HG03196 (cell line): Measurements from ENCODE around the gene DHFR.
"Not testable (repeated sequence)": the region's sequence is repeated elsewhere in the genome, so short reads cannot be mapped to it uniquely, and the experiment has no call there.

Source experiments
- ATAC-seq: cut with Tn5 transposase; IDR thresholded peaks from one replicate; pipeline ENCODE4 v1.9.1; 2021; ENCODE audit not compliant: unreplicated experiment

DHFR gene

GRCh38 chr5:80597500-80597899 lies 57.3 kb downstream of the DHFR start:
- ATAC-seq, result no peak

DNA sequence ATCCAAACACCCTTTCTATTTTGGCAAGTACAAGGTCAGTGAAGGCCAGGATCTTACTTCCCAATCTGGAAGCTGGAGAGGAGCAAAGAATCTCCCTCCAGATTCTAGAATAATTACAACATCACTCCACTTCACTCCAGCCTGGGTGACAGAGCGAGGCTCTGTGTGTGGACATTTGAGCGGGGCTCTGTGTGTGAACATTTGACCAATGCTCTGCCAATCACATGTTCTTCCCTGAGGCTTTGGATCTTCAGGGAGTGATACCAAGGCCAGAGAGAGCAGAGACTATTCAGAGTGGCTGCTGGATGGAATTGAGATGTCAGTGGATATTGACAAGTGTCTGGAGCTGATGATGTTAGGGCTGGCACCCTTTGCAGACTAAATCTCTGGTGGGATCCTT lies 60.0 kb downstream of the DHFR start:
- ATAC-seq, result no peak

DNA sequence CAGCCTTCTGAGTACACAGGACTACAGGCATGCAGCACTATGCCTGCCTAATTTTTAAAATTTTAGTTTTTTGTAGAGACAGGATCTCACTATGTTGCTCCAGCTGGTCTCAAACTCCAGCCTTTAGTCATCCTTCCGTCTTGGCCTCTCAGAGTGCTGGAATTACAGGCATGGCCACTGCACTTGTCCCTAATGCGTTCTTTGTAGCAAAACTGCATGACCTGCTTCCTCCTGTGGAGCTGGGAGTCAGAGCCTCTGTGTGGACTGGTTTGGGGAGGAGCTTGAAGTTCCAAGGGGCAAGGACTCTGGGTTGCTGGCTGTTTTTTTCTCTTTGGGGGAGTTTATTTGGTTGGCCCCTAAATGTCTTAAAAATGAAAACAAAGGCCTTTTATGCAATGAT lies 62.0 kb downstream of the DHFR start:
- no peak for ATAC-seq

GRCh38 chr5:80592105-80592504 lies 62.7 kb downstream of the DHFR start:
- no peak for ATAC-seq

GRCh38 chr5:80591352-80591751 lies 63.4 kb downstream of the DHFR start:
- ATAC-seq, result no peak

DNA sequence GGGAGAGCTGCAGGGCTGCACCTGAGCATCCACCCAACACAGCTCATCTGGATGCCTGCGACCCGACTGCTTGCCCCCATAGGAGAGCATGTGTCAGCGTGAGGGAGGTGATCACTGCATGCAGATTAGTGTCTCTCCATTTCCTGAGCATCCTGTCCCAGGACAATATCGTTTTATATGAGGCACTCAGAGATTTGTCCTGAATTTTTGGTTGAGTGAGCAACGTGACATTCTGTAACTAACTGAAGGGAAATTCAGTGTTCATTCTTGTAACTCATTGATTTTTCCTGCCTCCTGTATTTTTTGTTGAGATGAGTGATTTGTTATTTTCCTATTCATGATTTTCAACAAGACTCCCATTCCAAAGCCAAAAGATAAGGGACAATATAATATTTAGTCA lies 64.0 kb downstream of the DHFR start:
- ATAC-seq, result no peak

DNA sequence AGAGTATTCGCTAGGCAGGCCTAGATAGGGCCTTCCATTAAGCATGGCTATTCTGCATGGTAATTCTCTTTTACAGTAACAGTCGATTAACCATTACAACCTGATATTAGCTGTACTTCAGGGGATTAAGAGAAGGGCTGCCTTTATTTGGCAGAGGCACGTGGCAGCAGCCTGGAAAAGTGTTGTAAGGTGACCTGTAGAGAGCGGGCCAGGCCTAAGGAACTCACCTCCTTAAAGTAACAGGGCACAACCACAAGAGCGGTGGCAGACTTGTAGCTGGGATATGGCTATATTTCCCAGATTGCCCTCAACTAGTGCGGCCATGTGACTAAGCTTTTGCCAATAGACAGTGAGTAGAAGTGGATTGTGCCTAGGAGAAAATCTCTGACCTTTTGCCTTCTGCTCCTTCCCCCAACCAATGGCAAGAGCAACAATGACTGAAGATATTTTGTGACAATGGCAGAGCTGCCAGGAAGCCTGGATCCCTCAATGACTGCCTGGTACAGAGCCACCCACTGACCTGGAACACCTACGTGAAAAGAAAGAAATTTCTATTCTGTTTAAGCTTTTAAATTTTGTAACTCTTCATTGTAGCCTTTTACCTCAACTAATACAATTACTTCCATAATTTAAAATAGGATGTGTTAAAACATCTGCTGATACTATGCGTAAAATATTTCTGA lies 65.8 kb downstream of the DHFR start:
- ATAC-seq, result no peak

DNA sequence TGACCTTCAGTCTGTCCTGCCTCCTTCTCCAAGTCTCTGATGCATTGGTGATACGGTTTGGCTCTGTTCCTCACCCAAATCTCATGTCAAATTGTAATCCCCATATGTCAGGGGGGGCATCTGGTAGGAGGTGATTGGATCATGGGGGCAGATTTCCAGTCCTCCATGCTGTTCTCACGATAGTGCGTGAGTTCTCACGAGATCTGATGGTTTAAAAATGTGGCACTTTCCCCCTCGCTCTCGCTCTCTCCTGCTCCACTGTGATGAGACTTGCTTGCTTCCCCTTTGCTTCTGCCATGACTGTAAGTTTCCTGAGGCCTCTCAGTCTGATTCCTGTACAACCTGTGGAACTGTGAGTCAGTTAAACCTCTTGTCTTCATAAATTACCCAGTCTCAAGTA lies 70.0 kb downstream of the DHFR start:
- ATAC-seq, result no peak

GRCh38 chr5:80580291-80580690 lies 74.5 kb downstream of the DHFR start:
- not testable (repeated sequence) for ATAC-seq

DNA sequence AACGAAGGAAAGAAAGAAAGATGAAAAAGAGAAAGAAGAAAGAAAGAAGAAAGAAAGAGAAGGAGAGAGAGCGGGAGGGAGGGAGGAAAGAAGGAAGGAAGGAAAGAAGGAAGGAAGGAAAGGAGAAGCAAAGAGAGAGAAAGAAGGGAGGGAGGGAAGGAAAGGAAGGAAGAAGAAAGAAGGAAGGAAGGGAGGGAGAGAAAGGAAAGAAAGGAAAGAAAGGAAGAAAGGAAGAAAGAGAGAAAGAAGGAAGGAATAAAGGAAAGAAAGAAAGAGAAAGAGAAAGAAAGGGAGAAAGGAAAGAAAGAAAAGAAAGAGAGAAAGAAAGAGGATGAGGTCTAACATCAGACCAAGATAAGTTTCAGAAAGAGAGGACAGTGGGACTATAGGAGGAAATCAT lies 75.7 kb downstream of the DHFR start:
- no peak for ATAC-seq

- ATAC-seq, result no peak
Measured at GRCh38 chr5:80577707-80578106, 77.1 kb downstream of the DHFR start.

DNA sequence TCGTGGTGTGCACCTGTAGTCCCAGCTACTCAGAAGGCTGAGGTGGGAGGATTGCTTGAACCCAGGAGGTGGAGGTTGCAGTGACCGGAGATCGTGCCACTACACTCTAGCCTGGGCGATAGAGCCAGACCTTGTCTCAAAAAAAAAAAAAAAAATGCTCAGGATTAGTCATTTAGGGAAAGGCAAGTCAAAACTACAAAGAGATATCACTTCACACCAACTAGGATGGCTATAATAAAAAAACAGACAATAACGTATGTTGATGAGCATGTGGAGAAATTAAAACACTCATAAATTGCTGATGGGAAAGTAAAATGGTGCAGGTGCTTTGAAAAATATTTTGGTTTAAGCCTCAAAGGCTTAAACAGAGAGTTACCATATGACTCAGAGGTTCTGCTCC lies 78.4 kb downstream of the DHFR start:
- no peak for ATAC-seq
